Brain microvascular endothelial cell (primary cell): ENCODE measurements around the gene URB1.
"Not testable (repeated sequence)": the region's sequence is repeated elsewhere in the genome, so short reads cannot be mapped to it uniquely, and the experiment has no call there.

Experiments used
- DNase-seq: peaks from one replicate; pipeline ENCODE4 v3.0.0-alpha.2; 2020
- H3K27ac ChIP-seq: fragments of 250-450 bp; sonication (Bioruptor Pico); 2 replicates; pipeline ENCODE4 v1.5.1; 2020; ENCODE audit warnings: mild to moderate bottlenecking, moderate library complexity
- H3K27me3 ChIP-seq: fragments of 250-450 bp; sonication (Bioruptor Pico); replicated peaks from 2 replicates; pipeline ENCODE4 v1.5.1; 2020; ENCODE audit warnings: mild to moderate bottlenecking
- H3K36me3 ChIP-seq: fragments of 250-450 bp; sonication (Bioruptor Pico); replicated peaks from 2 replicates; pipeline ENCODE4 v1.5.1; 2020; ENCODE audit warnings: mild to moderate bottlenecking
- H3K4me3 ChIP-seq: 2 replicates; pipeline ENCODE4 v1.5.1; 2011; ENCODE audit warnings: low read depth, mild to moderate bottlenecking, control low read depth, low read length, moderate library complexity
- in situ Hi-C: cut with HindIII; loops from 2 replicates; pipeline ENCODE4 v1.10.0; 2017; ENCODE audit warnings: low sequenced_read_pairs, low pct_ligation_motif_present
- TF ChIP-seq, protein P1 (sequence below): IDR thresholded peaks from 2 replicates; pipeline ENCODE4 v1.5.1; 2011; ENCODE audit warnings: low read depth, mild to moderate bottlenecking, moderate library complexity, low read length, control low read depth, inconsistent platforms; ENCODE audit errors: missing control alignments

Gene URB1

GRCh38 chr21:32403201-32403777, 10.5 kb upstream of the URB1 start:
- peak; percentile 75 for DNase-seq
- H3K4me3 ChIP-seq, result no peak overlapping the region
- no peak overlapping the region for H3K27ac ChIP-seq
- H3K27me3 ChIP-seq, result no peaks in the 10 kb centered on the region
- no peaks in the 10 kb centered on the region for H3K36me3 ChIP-seq
- TF ChIP-seq, protein P1, sequence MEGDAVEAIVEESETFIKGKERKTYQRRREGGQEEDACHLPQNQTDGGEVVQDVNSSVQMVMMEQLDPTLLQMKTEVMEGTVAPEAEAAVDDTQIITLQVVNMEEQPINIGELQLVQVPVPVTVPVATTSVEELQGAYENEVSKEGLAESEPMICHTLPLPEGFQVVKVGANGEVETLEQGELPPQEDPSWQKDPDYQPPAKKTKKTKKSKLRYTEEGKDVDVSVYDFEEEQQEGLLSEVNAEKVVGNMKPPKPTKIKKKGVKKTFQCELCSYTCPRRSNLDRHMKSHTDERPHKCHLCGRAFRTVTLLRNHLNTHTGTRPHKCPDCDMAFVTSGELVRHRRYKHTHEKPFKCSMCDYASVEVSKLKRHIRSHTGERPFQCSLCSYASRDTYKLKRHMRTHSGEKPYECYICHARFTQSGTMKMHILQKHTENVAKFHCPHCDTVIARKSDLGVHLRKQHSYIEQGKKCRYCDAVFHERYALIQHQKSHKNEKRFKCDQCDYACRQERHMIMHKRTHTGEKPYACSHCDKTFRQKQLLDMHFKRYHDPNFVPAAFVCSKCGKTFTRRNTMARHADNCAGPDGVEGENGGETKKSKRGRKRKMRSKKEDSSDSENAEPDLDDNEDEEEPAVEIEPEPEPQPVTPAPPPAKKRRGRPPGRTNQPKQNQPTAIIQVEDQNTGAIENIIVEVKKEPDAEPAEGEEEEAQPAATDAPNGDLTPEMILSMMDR, result peak; percentile 75
- in situ Hi-C loops, result loop anchor here (25.0 kb wide), 1 partner anchor 159 kb away; no protein-coding TSS in a partner anchor

DNA sequence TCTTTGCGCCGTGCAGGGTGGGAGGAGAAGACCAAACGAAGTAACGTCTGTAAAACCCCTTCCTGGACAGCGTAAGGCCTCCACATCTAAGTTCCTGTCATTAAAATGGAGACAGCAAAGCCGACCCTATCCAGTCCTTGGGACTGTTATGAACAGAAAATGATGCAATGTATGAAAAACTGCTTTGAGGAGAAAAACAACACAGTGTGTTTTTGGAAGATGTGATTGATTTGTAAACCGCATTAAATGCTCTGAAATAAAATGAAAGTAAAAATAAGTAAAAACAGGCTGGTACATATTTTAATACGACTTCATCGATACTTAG, 827 bp upstream of the URB1 start:
- TF ChIP-seq, protein P1, result no peak
- Histone ChIP-seq H3K27me3 (no peaks in the 10 kb centered on the region), H3K4me3 (peak overlapping the region; percentile 96), H3K36me3 (peaks cover 5% of the 10 kb centered on the region), H3K27ac (no peak overlapping the region)
- no peak for DNase-seq
- in situ Hi-C loops, result no loop called here

DNA sequence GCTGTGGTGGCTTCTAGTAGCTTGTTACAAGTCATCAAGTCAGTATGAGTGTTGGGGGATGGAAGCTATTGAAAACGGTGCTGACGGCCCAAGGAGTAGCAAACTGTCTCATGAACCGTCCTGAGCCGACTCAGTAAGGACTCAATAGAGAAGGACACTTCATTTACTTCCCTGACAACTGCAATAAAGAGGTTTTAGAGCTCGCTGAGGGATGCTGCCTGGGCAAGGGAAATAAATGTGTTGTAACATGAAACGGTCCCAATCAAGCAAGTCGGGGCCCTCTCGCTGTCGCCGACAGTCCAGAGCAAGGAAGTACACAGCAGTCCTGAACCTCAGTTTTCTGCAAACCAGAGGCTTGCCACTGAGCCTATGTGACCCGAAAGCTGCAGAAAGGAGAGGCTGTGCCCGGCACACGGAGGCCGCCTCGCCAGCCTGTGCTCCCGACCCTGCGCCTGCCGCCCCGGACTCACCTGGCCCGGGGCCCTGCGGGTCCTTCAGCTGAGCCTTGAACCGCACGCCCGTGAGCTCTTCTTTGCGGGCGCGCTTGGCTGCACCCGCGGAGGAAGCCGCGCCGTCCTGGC, 423 bp downstream of the URB1 start:
- in situ Hi-C loops, result no loop called here
- TF ChIP-seq, protein P1, result no peak
- DNase-seq, result no peak
- H3K4me3 ChIP-seq, result peak overlapping the region; percentile 96
- H3K27me3 ChIP-seq, result no peaks in the 10 kb centered on the region
- no peak overlapping the region for H3K27ac ChIP-seq
- peaks cover 5% of the 10 kb centered on the region for H3K36me3 ChIP-seq

DNA sequence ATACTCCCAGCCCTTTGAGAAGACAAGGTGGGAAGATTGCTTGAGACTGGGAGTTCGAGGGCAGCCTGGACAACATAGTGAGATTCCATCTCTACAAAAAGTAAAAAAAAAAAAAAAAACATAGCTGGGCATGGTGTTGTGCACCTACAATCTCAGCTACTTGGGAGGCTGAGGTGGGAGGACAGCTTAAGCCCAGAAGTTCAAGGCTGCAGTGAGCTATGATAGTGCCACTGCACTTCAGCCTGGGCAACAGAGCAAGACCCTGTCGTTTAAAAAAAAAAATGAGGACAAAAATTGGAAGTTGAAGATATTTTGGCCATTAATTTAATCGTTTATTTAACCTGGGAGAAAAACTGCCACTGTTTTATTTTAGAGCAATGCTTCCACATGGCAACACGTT, 1.1 kb downstream of the URB1 start:
- Histone ChIP-seq H3K36me3 (peaks cover 5% of the 10 kb centered on the region), H3K27me3 (no peaks in the 10 kb centered on the region), H3K27ac (no peak overlapping the region), H3K4me3 (peak overlapping the region; percentile 96)
- DNase-seq, result no peak
- in situ Hi-C loops, result no loop called here
- TF ChIP-seq, protein P1, result no peak

- DNase-seq, H3K4me3 ChIP-seq, H3K27ac ChIP-seq, H3K36me3 ChIP-seq, H3K27me3 ChIP-seq, in situ Hi-C loops: not testable (repeated sequence)
These were observed 2.1 kb downstream of the URB1 start for GRCh38 chr21:32390537-32391224.

GRCh38 chr21:32389337-32390015, 3.3 kb downstream of the URB1 start:
- Histone ChIP-seq H3K36me3 (peaks cover 8% of the 10 kb centered on the region), H3K4me3 (no peak overlapping the region), H3K27me3 (no peaks in the 10 kb centered on the region), H3K27ac (peak overlapping the region; percentile 60)
- in situ Hi-C loops, result no loop called here
- TF ChIP-seq, protein P1, result no peak
- peak; percentile 72 for DNase-seq
